ENCODE data around the gene ASAP2.

Gene ASAP2

GRCh38 chr2:9308186-9308955 lies 101.8 kb downstream of the ASAP2 start:
- H3K4me1 ChIP-seq (ENCODE audit: control insufficient read depth, insufficient read depth, low read length): peaks cover 63% of the 10 kb centered on the region

GRCh38 chr2:9309147-9309546 lies 102.5 kb downstream of the ASAP2 start:
- Histone ChIP-seq H3K27me3 (ENCODE audit: control insufficient read depth, insufficient read depth, low read length) (no peaks in the 10 kb centered on the region), H3K4me2 (ENCODE audit: low read length) (no peak overlapping the region), H3K4me3 (ENCODE audit: low read length) (no peak overlapping the region), H3K9ac (ENCODE audit: low read depth, low read length) (no peak overlapping the region), H3K9me3 (replicated peaks; ENCODE audit: low read length) (no peaks in the 10 kb centered on the region), H3K36me3 (ENCODE audit: insufficient read depth, low read length) (peaks cover 4% of the 10 kb centered on the region), H3K4me1 (ENCODE audit: control insufficient read depth, insufficient read depth, low read length) (peaks cover 67% of the 10 kb centered on the region)

More at GRCh38 chr2:9308186-9308955, 101.8 kb downstream of the ASAP2 start:
- Histone ChIP-seq H3K4me3 (ENCODE audit: low read length) (no peak overlapping the region), H3K36me3 (ENCODE audit: insufficient read depth, low read length) (peaks cover 4% of the 10 kb centered on the region), H3K9ac (ENCODE audit: low read depth, low read length) (no peak overlapping the region), H3K9me3 (replicated peaks; ENCODE audit: low read length) (no peaks in the 10 kb centered on the region), H3K27me3 (ENCODE audit: control insufficient read depth, insufficient read depth, low read length) (no peaks in the 10 kb centered on the region), H3K4me2 (ENCODE audit: low read length) (no peak overlapping the region)

GRCh38 chr2:9310377-9310776 lies 103.8 kb downstream of the ASAP2 start:
- peaks cover 67% of the 10 kb centered on the region for H3K4me1 ChIP-seq (ENCODE audit: control insufficient read depth, insufficient read depth, low read length)
- H3K36me3 ChIP-seq (ENCODE audit: insufficient read depth, low read length): peaks cover 4% of the 10 kb centered on the region
- H3K27me3 ChIP-seq (ENCODE audit: control insufficient read depth, insufficient read depth, low read length): no peaks in the 10 kb centered on the region
- H3K4me2 ChIP-seq (ENCODE audit: low read length): peak overlapping the region; percentile 70
- peak overlapping the region; percentile 37 for H3K4me3 ChIP-seq (ENCODE audit: low read length)
- H3K9me3 ChIP-seq (replicated peaks; ENCODE audit: low read length): no peaks in the 10 kb centered on the region
- H3K9ac ChIP-seq (ENCODE audit: low read depth, low read length): peak overlapping the region; percentile 81

GRCh38 chr2:9310798-9311197 lies 104.2 kb downstream of the ASAP2 start:
- no peaks in the 10 kb centered on the region for H3K9me3 ChIP-seq (replicated peaks; ENCODE audit: low read length)
- peaks cover 4% of the 10 kb centered on the region for H3K36me3 ChIP-seq (ENCODE audit: insufficient read depth, low read length)
- peak overlapping the region; percentile 70 for H3K4me2 ChIP-seq (ENCODE audit: low read length)
- peaks cover 67% of the 10 kb centered on the region for H3K4me1 ChIP-seq (ENCODE audit: control insufficient read depth, insufficient read depth, low read length)
- no peaks in the 10 kb centered on the region for H3K27me3 ChIP-seq (ENCODE audit: control insufficient read depth, insufficient read depth, low read length)
- peak overlapping the region; percentile 81 for H3K9ac ChIP-seq (ENCODE audit: low read depth, low read length)
- peak overlapping the region; percentile 37 for H3K4me3 ChIP-seq (ENCODE audit: low read length)

GRCh38 chr2:9311488-9311887 lies 104.9 kb downstream of the ASAP2 start:
- Histone ChIP-seq H3K4me2 (ENCODE audit: low read length) (peak overlapping the region; percentile 70), H3K9me3 (replicated peaks; ENCODE audit: low read length) (no peaks in the 10 kb centered on the region), H3K27me3 (ENCODE audit: control insufficient read depth, insufficient read depth, low read length) (no peaks in the 10 kb centered on the region), H3K36me3 (ENCODE audit: insufficient read depth, low read length) (peaks cover 4% of the 10 kb centered on the region), H3K4me3 (ENCODE audit: low read length) (no peak overlapping the region), H3K4me1 (ENCODE audit: control insufficient read depth, insufficient read depth, low read length) (peaks cover 65% of the 10 kb centered on the region), H3K9ac (ENCODE audit: low read depth, low read length) (peak overlapping the region; percentile 81)

GRCh38 chr2:9312591-9312990 lies 106.0 kb downstream of the ASAP2 start:
- H3K9ac ChIP-seq (ENCODE audit: low read depth, low read length): peak overlapping the region; percentile 81
- no peak overlapping the region for H3K4me3 ChIP-seq (ENCODE audit: low read length)
- no peaks in the 10 kb centered on the region for H3K27me3 ChIP-seq (ENCODE audit: control insufficient read depth, insufficient read depth, low read length)
- H3K36me3 ChIP-seq (ENCODE audit: insufficient read depth, low read length): peaks cover 4% of the 10 kb centered on the region
- peaks cover 54% of the 10 kb centered on the region for H3K4me1 ChIP-seq (ENCODE audit: control insufficient read depth, insufficient read depth, low read length)
- no peaks in the 10 kb centered on the region for H3K9me3 ChIP-seq (replicated peaks; ENCODE audit: low read length)
- no peak overlapping the region for H3K4me2 ChIP-seq (ENCODE audit: low read length)

- H3K4me2 ChIP-seq (ENCODE audit: low read length): no peak overlapping the region
- no peak overlapping the region for H3K9ac ChIP-seq (ENCODE audit: low read depth, low read length)
- no peak overlapping the region for H3K4me3 ChIP-seq (ENCODE audit: low read length)
- no peaks in the 10 kb centered on the region for H3K9me3 ChIP-seq (replicated peaks; ENCODE audit: low read length)
- H3K36me3 ChIP-seq (ENCODE audit: insufficient read depth, low read length): peaks cover 8% of the 10 kb centered on the region
- peaks cover 46% of the 10 kb centered on the region for H3K4me1 ChIP-seq (ENCODE audit: control insufficient read depth, insufficient read depth, low read length)
- no peaks in the 10 kb centered on the region for H3K27me3 ChIP-seq (ENCODE audit: control insufficient read depth, insufficient read depth, low read length)
These were observed 106.8 kb downstream of the ASAP2 start for GRCh38 chr2:9313443-9313842.

- H3K9ac ChIP-seq (ENCODE audit: low read depth, low read length): no peak overlapping the region
- no peaks in the 10 kb centered on the region for H3K9me3 ChIP-seq (replicated peaks; ENCODE audit: low read length)
- H3K36me3 ChIP-seq (ENCODE audit: insufficient read depth, low read length): peaks cover 22% of the 10 kb centered on the region
- no peak overlapping the region for H3K4me3 ChIP-seq (ENCODE audit: low read length)
- H3K4me1 ChIP-seq (ENCODE audit: control insufficient read depth, insufficient read depth, low read length): peaks cover 29% of the 10 kb centered on the region
- no peak overlapping the region for H3K4me2 ChIP-seq (ENCODE audit: low read length)
- no peaks in the 10 kb centered on the region for H3K27me3 ChIP-seq (ENCODE audit: control insufficient read depth, insufficient read depth, low read length)
These were observed 108.8 kb downstream of the ASAP2 start for GRCh38 chr2:9315280-9315847.

- Histone ChIP-seq H3K9ac (ENCODE audit: low read depth, low read length) (no peak overlapping the region), H3K4me1 (ENCODE audit: control insufficient read depth, insufficient read depth, low read length) (peaks cover 9% of the 10 kb centered on the region), H3K4me3 (ENCODE audit: low read length) (no peak overlapping the region), H3K36me3 (ENCODE audit: insufficient read depth, low read length) (peaks cover 43% of the 10 kb centered on the region), H3K9me3 (replicated peaks; ENCODE audit: low read length) (no peaks in the 10 kb centered on the region), H3K4me2 (ENCODE audit: low read length) (no peak overlapping the region), H3K27me3 (ENCODE audit: control insufficient read depth, insufficient read depth, low read length) (no peaks in the 10 kb centered on the region)
These were observed 110.9 kb downstream of the ASAP2 start for GRCh38 chr2:9317559-9317958.

GRCh38 chr2:9318461-9319337 lies 112.1 kb downstream of the ASAP2 start:
- Histone ChIP-seq H3K9me3 (replicated peaks; ENCODE audit: low read length) (no peaks in the 10 kb centered on the region), H3K4me3 (ENCODE audit: low read length) (no peak overlapping the region), H3K4me2 (ENCODE audit: low read length) (no peak overlapping the region), H3K27me3 (ENCODE audit: control insufficient read depth, insufficient read depth, low read length) (no peaks in the 10 kb centered on the region), H3K36me3 (ENCODE audit: insufficient read depth, low read length) (peaks cover 54% of the 10 kb centered on the region), H3K4me1 (ENCODE audit: control insufficient read depth, insufficient read depth, low read length) (peaks cover 3% of the 10 kb centered on the region), H3K9ac (ENCODE audit: low read depth, low read length) (no peak overlapping the region)

- peaks cover 3% of the 10 kb centered on the region for H3K4me1 ChIP-seq (ENCODE audit: control insufficient read depth, insufficient read depth, low read length)
- H3K9me3 ChIP-seq (replicated peaks; ENCODE audit: low read length): no peaks in the 10 kb centered on the region
- no peak overlapping the region for H3K9ac ChIP-seq (ENCODE audit: low read depth, low read length)
- no peaks in the 10 kb centered on the region for H3K27me3 ChIP-seq (ENCODE audit: control insufficient read depth, insufficient read depth, low read length)
- no peak overlapping the region for H3K4me2 ChIP-seq (ENCODE audit: low read length)
- H3K36me3 ChIP-seq (ENCODE audit: insufficient read depth, low read length): peaks cover 60% of the 10 kb centered on the region
- H3K4me3 ChIP-seq (ENCODE audit: low read length): no peak overlapping the region
These were observed 112.7 kb downstream of the ASAP2 start for GRCh38 chr2:9319338-9319715.

Measured in skeletal muscle satellite cell (primary cell).